RPMI7951 (cell line): ENCODE data around the gene NLN. TPM values are rescaled to one million over a fixed set of nuclear protein-coding genes. Genes with fewer than 3 reads are reported as not detected.
"Not testable (repeated sequence)": the region's sequence is repeated elsewhere in the genome, so short reads cannot be mapped to it uniquely, and the experiment has no call there.

Experiments
- DNase-seq: peaks from one replicate; pipeline ENCODE4 v3.0.0-alpha.2; 2012; ENCODE audit warnings: low read depth
- total RNA-seq: library from RNA; depleted of rRNA; stranded (reverse); fragments of >200 nt; shearing (Covaris generic); gene quantifications from 2 replicates; pipeline ENCODE4 v1.2.3, GENCODE V29; 2014; rRNA removed

NLN gene
- total RNA-seq = 22.6 and 24.6 TPM in 2 replicates

DNA sequence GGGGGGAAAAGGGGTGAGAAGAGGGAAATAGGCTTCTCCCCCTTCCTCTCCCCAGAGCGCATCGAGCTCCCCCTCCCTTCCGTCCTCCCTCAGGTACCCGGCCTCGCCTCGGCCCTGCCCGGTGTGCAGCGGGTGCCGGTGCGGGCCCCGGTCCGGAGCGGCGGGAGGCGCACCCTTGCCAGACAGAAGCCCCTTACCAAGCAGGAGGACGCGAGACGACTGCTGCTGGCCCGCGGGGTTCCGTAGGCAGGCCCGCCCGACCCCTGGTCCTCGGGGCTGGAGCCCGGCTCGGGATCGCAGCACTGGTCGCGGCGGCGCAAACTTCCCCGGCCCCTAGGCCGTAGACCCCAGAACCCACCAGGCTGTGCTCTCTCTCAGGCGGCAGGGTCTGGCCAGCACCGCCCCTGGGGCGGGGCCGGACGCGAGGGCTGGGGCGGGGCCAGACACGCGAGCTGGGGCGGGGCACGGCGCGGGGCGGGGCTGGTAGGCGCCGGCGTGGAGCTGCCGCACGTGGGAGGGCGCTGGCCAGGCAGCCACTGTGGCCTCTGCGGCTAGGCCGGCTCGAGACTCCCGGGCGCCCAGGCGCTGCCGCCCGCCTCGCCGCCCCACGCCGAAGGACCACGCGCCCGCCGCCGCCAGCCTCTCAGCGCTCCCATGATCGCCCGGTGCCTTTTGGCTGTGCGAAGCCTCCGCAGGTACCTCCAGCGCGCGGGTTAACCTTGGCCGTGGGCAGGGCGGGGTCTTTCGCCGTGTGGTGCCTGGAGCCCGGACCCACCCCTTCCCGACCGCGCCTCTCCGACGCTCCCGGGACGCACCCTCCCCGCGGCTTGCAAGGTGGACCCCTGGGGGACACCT is at the start of gene NLN, which contains the start of gene SGTB:
Gene NLN, plus strand, starts transcription at position 486 of the 855 bp plus-strand sequence. Its CDS starts 169 bp downstream, at position 655.
Gene SGTB, minus strand, starts transcription at position 390 of the 855 bp plus-strand sequence. CDS start 1,302 bp downstream, outside the sequence.
- DNase-seq = peak; percentile 77

DNA sequence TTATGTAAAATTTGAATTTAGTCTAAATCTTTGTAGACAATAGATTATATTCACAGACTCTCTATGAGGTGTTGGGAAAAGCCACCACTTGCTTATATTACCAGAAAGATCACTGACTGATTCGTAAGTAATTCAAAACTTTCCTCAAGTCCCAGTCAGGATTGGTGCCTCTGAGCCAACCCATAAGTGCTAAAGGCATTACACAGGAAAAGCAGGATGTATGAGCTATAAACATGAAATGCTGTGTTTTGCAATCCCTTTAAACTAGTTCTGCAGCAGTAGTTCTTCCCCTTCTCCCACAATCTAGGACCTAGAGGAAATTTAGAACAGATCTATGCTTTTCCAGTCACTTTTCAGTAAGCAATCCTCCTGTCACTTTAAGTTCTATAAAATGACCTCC is 49.2 kb upstream of the NLN start:
- DNase-seq = no peak

DNA sequence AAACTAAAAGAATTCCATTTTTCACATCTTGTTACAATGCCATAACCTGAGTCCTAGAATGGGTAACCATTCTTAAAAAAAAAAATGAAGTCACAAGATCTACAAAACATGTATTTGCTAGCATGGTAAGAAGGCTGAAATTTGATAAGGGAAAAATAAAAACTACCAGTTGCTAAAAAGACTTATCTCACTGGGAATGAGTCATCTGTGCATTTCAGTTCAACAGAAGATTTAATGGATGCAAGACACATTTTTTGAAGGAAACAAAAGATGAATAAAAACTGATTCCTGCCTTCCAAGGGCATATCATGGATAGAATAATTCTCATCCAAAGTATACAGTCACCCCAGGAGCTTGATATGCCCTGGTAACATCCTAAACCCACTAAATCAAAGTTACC is 47.3 kb upstream of the NLN start:
- no peak for DNase-seq

DNA sequence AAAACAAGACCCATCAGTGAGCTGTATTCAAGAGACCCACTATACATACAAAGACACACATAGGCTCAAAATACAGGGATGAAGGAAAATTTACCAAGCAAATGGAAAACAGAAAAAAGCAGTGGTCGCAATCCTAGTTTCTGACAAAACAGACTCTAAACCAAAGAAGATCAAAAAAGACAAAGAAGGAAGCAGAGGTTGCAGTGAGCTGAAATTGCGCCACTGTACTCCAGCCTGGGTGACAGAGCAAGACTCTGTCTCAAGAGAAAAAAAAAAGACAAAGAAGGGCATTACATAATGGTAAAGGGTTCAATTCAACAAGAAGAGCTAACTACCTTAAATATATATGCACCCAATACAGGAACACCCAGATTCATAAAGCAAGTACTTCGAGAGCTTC is 45.9 kb upstream of the NLN start:
- DNase-seq = not testable (repeated sequence)

DNA sequence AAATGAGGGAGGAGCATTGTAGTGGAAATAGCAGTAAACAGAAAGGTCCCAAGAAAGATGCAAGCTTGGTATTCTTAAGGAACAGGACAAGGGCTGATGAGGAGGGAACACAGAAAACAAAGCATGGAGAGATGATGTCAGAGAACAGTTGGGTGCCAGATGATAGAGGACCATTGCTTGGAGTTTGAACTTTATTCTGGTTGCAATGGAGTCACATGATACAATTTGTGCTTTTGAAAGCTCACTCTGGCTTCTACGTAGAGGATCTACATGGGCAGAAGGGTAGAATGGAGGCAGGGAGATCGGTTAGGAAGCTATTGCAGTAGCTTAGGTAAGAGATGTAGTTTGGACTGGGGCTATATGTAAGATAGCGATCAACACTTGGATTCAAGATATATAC is 39.9 kb upstream of the NLN start:
- DNase-seq = no peak

DNA sequence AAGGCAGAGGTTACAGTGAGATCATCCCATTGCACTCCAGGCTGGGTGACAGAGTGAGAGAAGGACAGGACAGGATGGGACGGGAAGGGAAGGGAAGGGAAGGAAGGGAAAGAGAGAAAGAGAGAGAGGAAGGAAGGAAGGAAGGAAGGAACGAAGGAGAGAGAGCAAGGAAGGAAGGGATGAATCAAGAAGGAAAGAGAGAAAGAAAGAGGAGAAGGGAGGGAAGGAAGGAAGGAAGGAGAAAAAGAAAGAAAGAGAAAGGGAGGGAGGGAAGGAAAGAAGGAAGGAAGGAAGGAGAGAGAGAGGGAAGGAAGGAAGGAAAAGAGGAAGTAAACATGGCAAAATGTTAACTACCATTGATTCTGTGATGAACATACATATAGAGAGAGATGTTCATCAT is 28.9 kb upstream of the NLN start:
- no peak for DNase-seq

DNA sequence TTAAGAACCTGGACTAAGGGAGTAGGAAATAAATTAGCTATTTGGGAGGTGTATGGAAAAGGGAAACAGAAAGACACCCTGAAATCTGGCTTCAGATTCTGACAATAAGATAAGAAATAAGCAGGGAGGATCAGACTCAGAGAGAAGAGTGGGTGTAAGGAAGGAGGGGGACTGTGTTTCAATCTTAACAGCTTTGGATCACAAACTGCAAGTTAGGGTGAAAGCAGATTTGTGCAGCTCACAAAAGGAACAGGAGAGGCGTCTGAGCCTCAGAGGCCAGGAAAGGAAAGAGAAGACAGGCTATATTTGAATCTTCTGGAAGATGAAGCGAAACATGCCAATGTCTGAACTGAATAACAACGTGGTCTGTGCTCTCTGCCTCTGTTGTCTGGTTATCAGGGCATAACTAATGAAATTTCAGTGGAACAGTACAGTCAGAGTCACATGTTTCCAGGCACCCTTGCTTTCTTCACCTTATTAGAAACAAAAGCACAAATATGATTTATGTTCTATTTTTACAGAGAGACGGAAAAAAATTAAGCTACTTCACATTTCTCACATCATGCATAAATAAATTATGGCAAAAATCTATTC is 26.7 kb upstream of the NLN start:
- no peak for DNase-seq

DNA sequence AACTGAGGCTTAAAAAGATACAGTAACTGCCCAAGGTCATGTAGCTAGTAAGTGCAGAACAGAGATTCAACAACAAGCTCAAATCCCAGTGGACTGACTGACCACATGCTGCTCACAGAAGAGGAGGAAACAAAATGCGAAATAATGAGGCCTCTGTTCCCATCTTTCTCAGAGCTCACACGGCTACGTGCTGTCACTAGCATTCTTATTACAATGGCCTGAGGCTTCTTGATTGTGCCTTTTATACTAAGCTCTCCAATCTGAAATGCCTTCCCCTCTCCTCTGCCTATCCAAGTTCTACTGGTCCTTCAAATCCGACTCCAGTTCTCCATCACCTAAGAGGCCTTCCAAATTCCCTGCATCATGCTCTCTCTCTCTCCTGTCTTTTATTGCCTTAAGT is 26.1 kb upstream of the NLN start:
- peak; percentile 6 for DNase-seq

DNA sequence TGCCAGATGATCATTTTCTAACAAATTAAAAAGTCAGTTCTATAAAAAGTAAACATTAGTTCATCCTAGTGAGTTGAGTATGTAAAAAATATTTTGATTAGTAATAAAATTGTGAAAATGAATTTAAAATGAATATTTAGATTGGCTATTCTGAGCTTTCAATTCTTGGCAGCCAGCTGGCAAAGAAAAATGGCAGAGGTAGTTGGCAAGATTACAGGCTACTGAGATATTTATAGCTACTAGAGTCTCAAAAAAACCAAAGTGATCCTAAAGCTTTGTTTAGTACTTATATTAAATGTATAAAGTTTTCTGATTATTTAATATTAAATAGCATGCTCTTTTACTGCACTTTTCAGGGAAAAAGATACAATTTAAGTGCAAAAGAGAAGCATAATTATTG is 25.1 kb upstream of the NLN start:
- DNase-seq = no peak

DNA sequence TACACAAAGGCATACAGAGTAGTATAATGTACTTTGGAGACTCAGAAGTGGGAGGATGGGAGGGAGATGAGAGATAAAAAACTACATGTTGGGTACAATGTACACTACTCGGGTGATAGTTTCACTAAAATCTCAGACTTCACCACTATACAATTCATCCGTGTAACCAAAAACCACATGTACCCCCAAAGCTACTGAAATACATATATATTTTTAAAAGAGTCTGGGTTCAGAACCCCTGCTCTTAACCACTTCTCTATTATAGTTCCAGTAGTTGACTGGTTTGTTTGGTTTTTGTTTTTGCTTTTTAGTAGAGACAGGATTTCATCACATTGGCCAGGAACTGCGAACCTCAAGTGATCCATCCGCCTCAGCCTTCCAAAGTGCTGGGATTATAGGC is 22.7 kb upstream of the NLN start:
- DNase-seq = no peak

DNA sequence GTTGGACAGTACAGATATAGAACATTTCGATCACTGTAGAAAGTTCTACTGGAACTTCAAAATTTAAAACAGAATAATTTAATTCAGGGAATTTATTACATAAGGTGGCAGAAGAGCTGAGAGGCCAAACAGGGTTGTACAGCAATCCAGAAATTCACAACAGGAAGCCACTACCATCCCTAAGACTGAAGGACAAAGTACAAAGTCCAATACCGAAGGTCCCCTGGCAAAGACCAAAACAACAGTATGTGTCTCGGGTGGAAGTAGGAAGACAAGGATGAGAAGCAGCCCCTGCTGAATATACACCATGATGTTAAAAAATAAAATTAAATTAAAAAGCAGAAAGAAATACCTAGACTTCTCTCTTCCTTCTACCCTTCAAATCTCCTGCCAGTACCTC is 20.0 kb upstream of the NLN start:
- DNase-seq = no peak

DNA sequence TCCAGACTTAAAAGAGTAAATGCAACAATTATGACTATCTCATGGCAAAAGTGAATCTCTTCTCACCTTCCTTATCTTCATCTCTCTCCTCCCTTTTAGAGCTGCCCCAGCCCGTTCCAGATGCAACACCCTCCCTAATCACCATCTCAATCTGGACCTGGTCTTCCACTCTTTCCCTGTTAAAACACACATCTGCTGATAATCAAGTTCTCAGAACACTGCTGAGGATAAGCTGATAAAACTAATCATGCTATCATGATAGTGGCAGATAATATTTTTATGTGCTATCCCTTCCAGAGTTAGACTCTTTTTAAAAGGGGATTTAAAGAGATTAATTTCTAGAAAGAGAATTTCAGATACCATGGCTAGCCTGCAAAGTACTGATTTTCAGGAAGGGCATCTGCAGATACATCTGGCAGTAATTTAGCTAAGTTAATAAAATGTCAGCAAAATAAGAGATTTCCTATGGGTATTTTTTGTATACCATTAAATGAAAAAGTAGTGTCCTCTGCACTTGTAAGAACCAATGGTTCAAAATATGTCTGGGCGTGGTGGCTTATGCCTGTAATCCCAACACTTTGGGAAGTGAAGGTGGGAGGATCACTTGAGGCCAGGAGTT is 17.3 kb upstream of the NLN start:
- DNase-seq = no peak

DNA sequence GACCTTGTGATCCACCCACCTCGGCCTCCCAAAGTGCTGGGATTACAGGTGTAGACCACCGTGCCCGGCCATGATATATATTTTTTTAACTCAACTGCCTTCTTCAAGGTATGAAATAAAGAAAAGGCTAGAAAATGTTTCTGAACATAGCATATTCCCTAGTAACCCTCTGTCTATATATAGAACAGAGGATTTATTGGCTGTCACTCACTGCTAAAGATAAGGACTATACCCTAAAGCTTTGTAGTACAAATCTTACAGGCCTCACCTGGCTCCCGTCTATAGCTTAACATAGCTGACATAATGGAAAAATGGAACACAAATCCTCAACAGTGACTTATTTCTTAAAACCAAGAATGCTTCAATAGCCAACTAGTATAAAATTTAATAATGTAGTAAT is 14.3 kb upstream of the NLN start:
- DNase-seq = no peak

DNA sequence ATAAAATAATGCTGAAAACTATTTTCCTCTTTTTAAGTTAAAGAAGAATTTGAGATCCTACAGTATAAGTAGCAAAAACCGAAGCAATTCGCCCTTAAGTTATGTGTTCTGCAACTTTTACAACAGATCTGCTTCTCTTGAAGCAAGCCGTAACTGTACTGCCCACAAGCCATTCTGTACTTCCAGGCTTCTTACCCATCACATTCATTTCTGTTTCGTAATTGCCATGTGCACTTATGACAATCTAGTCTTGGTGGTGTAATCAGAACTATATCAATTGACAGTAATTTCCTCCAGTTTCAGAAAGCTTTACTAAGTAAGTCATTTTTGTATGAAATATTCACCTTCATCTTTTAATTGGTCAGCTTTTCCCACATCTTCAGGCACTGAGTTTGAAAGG is 13.9 kb upstream of the NLN start:
- DNase-seq = no peak

DNA sequence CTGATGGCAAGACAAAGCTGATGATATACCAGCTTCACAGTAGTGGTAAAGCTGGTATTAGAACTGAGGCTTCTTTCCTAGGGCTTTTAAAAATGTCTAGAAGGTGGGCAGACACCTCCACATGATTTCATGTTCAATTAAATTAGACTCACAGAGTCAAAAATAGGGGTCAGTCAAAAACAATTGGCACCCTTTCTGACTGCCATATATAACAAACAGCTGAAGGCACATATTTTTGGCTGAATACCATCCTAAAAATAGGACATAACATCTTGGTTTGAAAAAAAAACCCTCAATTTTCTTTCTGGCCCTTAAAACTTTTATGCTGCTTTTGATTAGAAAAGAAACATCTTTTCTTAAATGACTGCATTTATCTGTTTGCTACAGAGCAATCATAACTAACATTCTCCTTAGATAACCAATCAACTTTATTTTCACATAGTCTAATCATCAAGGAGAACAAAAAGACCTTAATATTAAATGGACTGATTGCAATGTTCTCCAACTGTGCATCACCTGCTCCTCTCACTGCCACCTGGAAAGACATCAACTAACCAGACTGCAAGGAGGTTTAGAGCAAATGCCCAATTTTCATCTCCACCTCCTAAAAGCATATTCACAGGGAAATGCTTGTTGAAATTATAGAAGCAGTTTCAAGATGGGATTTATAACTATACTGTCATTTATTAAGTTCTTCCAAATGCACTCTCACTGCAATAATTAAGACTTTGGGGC is 3.3 kb upstream of the NLN start:
- DNase-seq = no peak

DNA sequence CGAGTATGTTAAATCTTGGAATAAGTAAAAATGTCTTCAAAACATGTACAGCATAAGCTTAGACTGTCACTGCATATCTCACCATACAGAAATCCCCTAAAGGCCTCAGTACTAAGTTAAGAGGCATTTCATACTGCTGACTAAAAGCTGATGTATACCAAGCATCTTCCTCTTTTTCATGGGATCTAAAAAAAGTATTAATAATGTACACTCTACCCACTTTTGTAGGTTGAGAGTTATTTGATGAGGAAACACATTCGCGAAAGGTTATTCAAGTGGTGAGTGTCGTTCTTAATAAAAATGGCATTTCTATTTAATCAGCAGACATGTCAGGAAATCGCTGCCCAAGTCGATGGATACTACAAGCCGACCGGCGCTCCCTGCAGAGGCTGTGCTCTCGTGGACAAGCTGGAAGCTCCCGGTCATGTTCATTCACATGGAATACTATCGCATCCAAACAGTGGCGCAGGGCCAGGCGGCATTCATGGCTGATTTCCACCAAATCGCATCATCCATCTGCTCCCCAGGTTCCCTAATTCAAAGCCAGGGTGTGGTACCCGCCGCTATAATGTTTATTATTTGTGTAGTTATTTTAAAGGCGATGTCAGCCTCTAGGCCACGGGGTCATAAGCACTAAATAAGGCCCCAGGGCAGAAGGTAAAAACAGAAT is 820 bp upstream of the NLN start:
- DNase-seq = peak; percentile 77

DNA sequence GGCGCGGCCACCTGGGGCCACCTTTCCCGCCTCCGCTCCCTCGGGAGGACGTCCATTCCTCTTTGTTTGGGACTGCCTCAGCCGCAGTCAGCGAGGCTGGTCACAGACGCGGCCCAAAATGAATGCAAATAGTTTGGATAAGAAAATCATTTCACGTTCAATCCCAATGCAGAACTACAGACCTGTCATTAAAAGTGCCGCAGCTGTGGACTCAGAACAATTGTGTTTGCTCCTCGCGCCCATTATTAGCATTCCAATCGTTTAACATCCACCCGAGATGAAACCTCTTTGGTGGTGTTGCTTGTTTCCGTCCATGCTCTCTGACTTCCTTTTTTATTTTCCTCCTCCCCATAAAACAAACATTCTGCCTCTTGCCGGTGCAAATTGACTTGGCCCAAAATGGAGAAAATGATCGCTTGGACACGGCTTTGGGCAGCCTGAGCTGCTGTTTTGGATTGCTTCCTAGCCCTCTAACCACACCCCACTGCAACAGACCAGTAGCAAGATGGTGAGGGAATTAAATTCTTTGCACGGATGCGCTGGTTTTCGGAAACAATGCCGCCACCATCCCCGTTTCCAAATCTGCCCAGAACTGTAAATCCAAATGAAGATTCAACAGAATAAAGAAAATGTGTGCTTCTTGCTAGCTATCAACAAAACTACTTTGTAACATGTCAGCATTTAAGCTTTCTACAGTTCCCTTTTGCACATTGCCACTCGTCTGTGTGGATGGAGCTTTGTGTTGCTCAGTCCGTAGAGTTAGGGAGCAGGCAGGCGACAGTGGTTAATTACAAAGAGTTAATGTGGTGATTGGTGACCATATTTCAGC is 784 bp downstream of the NLN start:
- DNase-seq = peak; percentile 72

DNA sequence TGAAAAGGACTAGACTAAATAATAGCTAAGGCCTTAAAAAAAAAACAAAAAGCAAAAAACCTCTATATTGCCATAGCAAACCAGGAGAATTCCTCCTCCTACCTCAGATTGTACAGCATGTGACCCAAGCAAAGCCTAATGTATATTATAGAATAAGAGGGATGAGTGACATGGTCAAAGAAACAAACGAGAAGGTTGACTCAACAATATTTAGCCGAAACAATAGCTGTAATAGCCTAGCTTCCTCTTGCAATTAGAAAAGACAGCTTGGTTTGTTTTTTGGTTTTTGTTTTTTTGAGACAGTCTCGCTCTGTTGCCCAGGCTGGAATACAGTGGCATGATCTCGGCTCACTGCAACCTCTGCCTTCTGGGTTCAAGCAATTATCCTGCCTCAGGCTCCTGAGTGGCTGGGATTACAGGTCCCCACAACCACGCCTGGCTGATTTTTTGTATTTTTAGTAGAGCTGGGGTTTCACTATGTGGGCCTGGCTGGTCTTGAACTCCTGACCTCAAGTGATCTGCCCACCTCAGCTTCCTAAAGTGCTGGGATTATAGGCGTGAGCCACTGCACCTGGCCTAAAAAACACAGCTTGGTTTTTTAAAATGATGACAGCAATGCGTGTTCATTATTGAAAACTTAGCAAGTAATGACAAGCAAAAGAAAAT is 5.6 kb downstream of the NLN start:
- no peak for DNase-seq

DNA sequence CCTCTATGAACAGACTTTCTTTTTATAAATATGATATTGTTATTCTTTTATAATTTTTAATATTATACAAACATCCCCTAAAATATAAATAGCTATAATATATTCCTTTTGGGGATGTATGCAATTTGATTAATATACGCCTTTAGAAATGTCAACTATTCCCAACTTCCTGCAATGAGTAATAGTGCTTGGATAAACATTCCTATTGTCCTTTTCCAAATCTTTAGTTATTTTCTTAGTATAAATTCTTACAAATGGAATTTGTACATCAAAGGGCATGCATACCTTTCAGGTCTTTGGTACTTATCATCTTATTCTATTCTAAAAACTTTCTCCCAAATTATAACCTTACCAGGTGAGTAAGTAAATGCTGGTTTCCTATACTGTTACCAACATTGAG is 6.2 kb downstream of the NLN start:
- no peak for DNase-seq

DNA sequence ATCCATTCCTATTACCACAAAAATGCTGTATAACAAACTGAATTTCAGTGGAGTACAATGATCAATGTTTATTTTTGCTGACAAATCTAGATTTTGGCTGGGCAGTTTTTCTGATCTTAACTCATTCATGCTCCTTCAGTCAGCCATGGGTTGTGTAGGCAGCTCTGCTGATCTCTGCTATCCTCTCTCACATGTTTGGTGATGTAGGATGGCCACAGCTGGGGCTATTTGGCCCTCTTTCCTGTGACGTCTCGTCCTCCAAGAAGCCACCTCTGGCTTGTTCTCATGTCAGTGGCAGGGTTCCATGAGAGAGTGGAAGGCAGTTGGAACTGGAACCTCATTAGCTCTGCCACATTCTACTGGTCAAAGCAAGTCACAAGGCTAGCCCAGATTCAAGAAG is 8.9 kb downstream of the NLN start:
- no peak for DNase-seq
